ENCODE measurements around the gene HLA-DOB.

GRCh38 chr6:32862725-32863124 lies 45.9 kb upstream of the HLA-DOB start:
- TF ChIP-seq SUZ12 (IDR thresholded peaks at IDR 0.05; ENCODE audit: extremely low read depth, insufficient read depth, insufficient read length) (no peak), YY1 (IDR thresholded peaks at IDR 0.05; ENCODE audit: insufficient read depth, insufficient read length) (no peak), ZNF274 (IDR thresholded peaks at IDR 0.05; ENCODE audit: low read depth, low read length) (no peak)
